WTC11 (cell line): ENCODE measurements around the gene SMOC1. TPM values are rescaled to one million over a fixed set of nuclear protein-coding genes. Genes with fewer than 3 reads are reported as not detected.

Experiments
- ATAC-seq: fragments of 200-7000 bp; cut with Tn5 transposase; 2 replicates; pipeline ENCODE4 v1.10.0; 2021; ENCODE audit warnings: mild to moderate bottlenecking, moderate library complexity
- CTCF ChIA-PET: fragments of 300-600 bp; sonication (Branson Sonifier 250); formaldehyde crosslinking; loops from one replicate; lab custom pipeline; 2021; ENCODE audit warnings: antibody characterized with exemption; lab: Charles Lee
- POLR2A ChIA-PET: fragments of 350-600 bp; sonication (Branson Sonifier 250); formaldehyde crosslinking; loops from one replicate; lab custom pipeline; 2021; ENCODE audit warnings: antibody characterized with exemption; lab: Charles Lee
- DNase-seq: peaks from one replicate; pipeline ENCODE4 v3.0.0; 2021; ENCODE audit warnings: low spot score
- H3K27ac Mint-ChIP-seq: 2 replicates; pipeline ENCODE4 v1.8.0; 2021; ENCODE audit warnings: mixed read lengths
- H3K27me3 Mint-ChIP-seq: 2 replicates; pipeline ENCODE4 v1.8.0; 2021; ENCODE audit warnings: low read depth, mild to moderate bottlenecking, moderate library complexity, mixed read lengths
- H3K36me3 Mint-ChIP-seq: 2 replicates; pipeline ENCODE4 v1.8.0; 2021; ENCODE audit warnings: mixed read lengths
- H3K4me1 Mint-ChIP-seq: 2 replicates; pipeline ENCODE4 v1.8.0; 2022; ENCODE audit warnings: mixed read lengths
- H3K4me3 Mint-ChIP-seq: 2 replicates; pipeline ENCODE4 v1.8.0; 2021; ENCODE audit warnings: mild to moderate bottlenecking, moderate library complexity, mixed read lengths
- H3K9me3 Mint-ChIP-seq: 2 replicates; pipeline ENCODE4 v1.8.0; 2021; ENCODE audit warnings: mixed read lengths
- AFF4 ChIP-seq: sonication (generic); formaldehyde crosslinking; IDR thresholded peaks from 2 replicates; pipeline ENCODE4 v1.8.1; 2023; ENCODE audit warnings: mild to moderate bottlenecking, missing genetic modification reagents, borderline replicate concordance
- ARID4B ChIP-seq: sonication (generic); formaldehyde crosslinking; IDR thresholded peaks from 2 replicates; pipeline ENCODE4 v1.8.0; 2023; ENCODE audit warnings: missing genetic modification reagents, mild to moderate bottlenecking, borderline replicate concordance
- ATF1 ChIP-seq: sonication (generic); formaldehyde crosslinking; IDR thresholded peaks from 2 replicates; pipeline ENCODE4 v1.8.1; 2023; ENCODE audit warnings: mild to moderate bottlenecking, moderate library complexity, missing genetic modification reagents
- CBFB ChIP-seq: sonication (generic); formaldehyde crosslinking; IDR thresholded peaks from 2 replicates; pipeline ENCODE4 v1.8.1; 2022; ENCODE audit warnings: mild to moderate bottlenecking, low read depth, missing genetic modification reagents
- CREB1 ChIP-seq: sonication (generic); formaldehyde crosslinking; IDR thresholded peaks from 2 replicates; pipeline ENCODE4 v1.8.0; 2023; ENCODE audit warnings: mild to moderate bottlenecking, missing genetic modification reagents
- CREM ChIP-seq: sonication (generic); formaldehyde crosslinking; IDR thresholded peaks from 2 replicates; pipeline ENCODE4 v1.8.1; 2022; ENCODE audit warnings: mild to moderate bottlenecking, missing genetic modification reagents, moderate library complexity
- ELF4 ChIP-seq: sonication (generic); formaldehyde crosslinking; IDR thresholded peaks from 2 replicates; pipeline ENCODE4 v1.8.1; 2022; ENCODE audit warnings: low read depth, mild to moderate bottlenecking, moderate library complexity, missing genetic modification reagents
- FOXK1 ChIP-seq: sonication (generic); formaldehyde crosslinking; IDR thresholded peaks from 2 replicates; pipeline ENCODE4 v1.8.0; 2022; ENCODE audit warnings: mild to moderate bottlenecking, moderate library complexity, missing genetic modification reagents
- GRHL2 ChIP-seq: fragments of 250-450 bp; sonication (Bioruptor Pico); IDR thresholded peaks from 2 replicates; pipeline ENCODE4 v1.8.0; 2022; ENCODE audit warnings: mild to moderate bottlenecking, moderate library complexity; ENCODE audit not compliant: insufficient replicate concordance, severe bottlenecking
- OVOL2 ChIP-seq: fragments of 250-450 bp; sonication (Bioruptor Pico); IDR thresholded peaks from 2 replicates; pipeline ENCODE4 v1.9.0; 2021; ENCODE audit warnings: mild to moderate bottlenecking, borderline replicate concordance
- TEAD1 ChIP-seq: sonication (generic); formaldehyde crosslinking; IDR thresholded peaks from 2 replicates; pipeline ENCODE4 v1.8.0; 2022; ENCODE audit warnings: mild to moderate bottlenecking, missing genetic modification reagents
- ZBTB21 ChIP-seq: sonication (generic); formaldehyde crosslinking; IDR thresholded peaks from 2 replicates; pipeline ENCODE4 v1.8.1; 2023; ENCODE audit warnings: mild to moderate bottlenecking, missing genetic modification reagents, borderline replicate concordance
- ZNF121 ChIP-seq: sonication (generic); formaldehyde crosslinking; IDR thresholded peaks from 2 replicates; pipeline ENCODE4 v1.8.0; 2023; ENCODE audit warnings: missing genetic modification reagents
- ZNF317 ChIP-seq: sonication (generic); formaldehyde crosslinking; IDR thresholded peaks from 2 replicates; pipeline ENCODE4 v1.8.1; 2023; ENCODE audit warnings: low read depth, mild to moderate bottlenecking, moderate library complexity, missing genetic modification reagents, borderline replicate concordance
- ZNF396 ChIP-seq: fragments of 250-450 bp; sonication (Bioruptor Pico); IDR thresholded peaks from 2 replicates; pipeline ENCODE4 v1.8.0; 2021; ENCODE audit warnings: mild to moderate bottlenecking, moderate library complexity, borderline replicate concordance
- total RNA-seq: library from RNA; stranded (reverse); gene quantifications from 3 replicates; pipeline ENCODE4 v1.2.3, GENCODE V29; 2021
- TF ChIP-seq, protein P1 (sequence below): fragments of 250-450 bp; sonication (Bioruptor Pico); IDR thresholded peaks from 2 replicates; pipeline ENCODE4 v1.8.0; 2021; ENCODE audit warnings: mild to moderate bottlenecking
- TF ChIP-seq, protein P2 (sequence below): sonication (generic); formaldehyde crosslinking; IDR thresholded peaks from 2 replicates; pipeline ENCODE4 v1.8.1; 2022; ENCODE audit warnings: mild to moderate bottlenecking, moderate library complexity, missing genetic modification reagents
- TF ChIP-seq, protein P3 (sequence below): sonication (generic); formaldehyde crosslinking; IDR thresholded peaks from 2 replicates; pipeline ENCODE4 v1.8.0; 2023; ENCODE audit warnings: mild to moderate bottlenecking, missing genetic modification reagents

The SMOC1 gene
- total RNA-seq, 1 experiment from 2014 or later = 1.1 TPM

- H3K27me3 Mint-ChIP-seq = no peaks in the 10 kb centered on the region
- ChIA-PET CTCF (interaction anchor here (2.1 kb wide), 1 partner anchor 21 kb away, joined by 7 read pairs; no protein-coding TSS in a partner anchor), POLR2A (no interaction called here)
- no peaks in the 10 kb centered on the region for H3K36me3 Mint-ChIP-seq
- ATAC-seq = no peak
- DNase-seq = no peak
- TF ChIP-seq ELF4 = no peak
- no peak for TF ChIP-seq FOXK1 (CRISPR knock-in tag)
- no peak for TF ChIP-seq ARID4B (CRISPR knock-in tag)
- TF ChIP-seq TEAD1 (CRISPR knock-in tag) = no peak
- no peak for TF ChIP-seq ZBTB21
- TF ChIP-seq CBFB (CRISPR knock-in tag) = no peak
- TF ChIP-seq, protein P1, sequence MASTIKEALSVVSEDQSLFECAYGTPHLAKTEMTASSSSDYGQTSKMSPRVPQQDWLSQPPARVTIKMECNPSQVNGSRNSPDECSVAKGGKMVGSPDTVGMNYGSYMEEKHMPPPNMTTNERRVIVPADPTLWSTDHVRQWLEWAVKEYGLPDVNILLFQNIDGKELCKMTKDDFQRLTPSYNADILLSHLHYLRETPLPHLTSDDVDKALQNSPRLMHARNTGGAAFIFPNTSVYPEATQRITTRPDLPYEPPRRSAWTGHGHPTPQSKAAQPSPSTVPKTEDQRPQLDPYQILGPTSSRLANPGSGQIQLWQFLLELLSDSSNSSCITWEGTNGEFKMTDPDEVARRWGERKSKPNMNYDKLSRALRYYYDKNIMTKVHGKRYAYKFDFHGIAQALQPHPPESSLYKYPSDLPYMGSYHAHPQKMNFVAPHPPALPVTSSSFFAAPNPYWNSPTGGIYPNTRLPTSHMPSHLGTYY (CRISPR knock-in tag) = no peak
- TF ChIP-seq OVOL2 (CRISPR knock-in tag) = no peak
- no peak overlapping the region for H3K27ac Mint-ChIP-seq
- no peaks in the 10 kb centered on the region for H3K9me3 Mint-ChIP-seq
- H3K4me1 Mint-ChIP-seq = peaks cover 10% of the 10 kb centered on the region
- H3K4me3 Mint-ChIP-seq = no peak overlapping the region
Measured at GRCh38 chr14:70006699-70007098, 127.5 kb downstream of the SMOC1 start.

DNA sequence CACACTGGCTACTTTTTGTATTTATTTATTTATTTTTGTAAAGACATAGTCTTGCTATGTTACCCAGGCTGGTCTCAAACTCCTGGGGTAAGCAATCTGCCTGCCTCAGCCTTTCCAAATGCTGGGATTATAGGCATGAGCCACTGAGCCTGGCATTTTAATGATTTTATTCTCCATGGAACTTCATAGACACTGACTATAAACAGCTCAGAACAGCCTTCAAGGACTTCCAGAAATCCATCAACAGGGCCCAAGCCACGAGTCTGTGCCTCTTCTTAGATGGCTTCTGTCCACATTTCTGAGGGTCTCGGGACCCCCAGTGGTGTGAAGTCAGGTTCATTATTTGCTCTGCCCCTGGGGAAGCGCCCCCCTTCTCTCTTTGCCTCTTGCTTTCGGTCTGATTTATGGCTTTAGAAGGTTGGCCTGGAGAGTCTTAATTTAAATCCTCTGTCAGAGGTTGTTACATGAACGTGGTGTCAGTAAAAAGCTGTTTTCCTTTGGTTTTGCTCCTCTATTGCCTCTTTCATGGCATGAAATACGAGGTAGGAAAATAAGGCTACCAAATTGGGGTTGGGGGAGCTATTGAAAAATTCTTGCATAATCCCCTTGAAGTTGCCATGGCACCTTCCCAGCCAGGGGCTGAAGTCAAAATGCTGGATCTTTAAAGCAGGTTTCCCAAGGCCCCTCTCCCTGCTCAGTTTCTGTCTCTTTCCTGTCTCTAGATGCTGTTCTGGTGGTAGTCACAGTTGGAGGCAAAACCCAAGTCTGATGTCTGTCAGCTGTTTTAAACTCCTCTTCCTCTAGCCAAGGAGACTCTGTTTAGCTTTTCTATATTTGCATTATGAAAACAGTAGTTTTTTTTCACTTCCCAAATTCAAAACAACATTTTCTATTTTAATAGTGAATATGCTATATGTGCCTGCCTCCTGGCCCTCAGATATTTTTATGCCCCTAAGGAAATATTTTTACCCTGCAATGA, 129.4 kb downstream of the SMOC1 start:
- DNase-seq (no peak), ATAC-seq (peak; percentile 32; the same call in 1 of the 2 replicates)
- Mint-ChIP-seq H3K27ac (peak overlapping the region; percentile 42; the same call in 1 of the 2 replicates), H3K4me1 (peaks cover 12% of the 10 kb centered on the region), H3K36me3 (no peaks in the 10 kb centered on the region), H3K4me3 (no peak overlapping the region), H3K9me3 (peaks cover 12% of the 10 kb centered on the region; the same call in 1 of the 2 replicates), H3K27me3 (no peaks in the 10 kb centered on the region)
- CTCF ChIA-PET = interaction anchor here (0.7 to 2.1 kb wide), 3 partner anchors 19 to 130 kb away, joined by 3 to 10 read pairs (median 7); partner anchors contain the start of gene SMOC1
- POLR2A ChIA-PET = no interaction called here
- TF ChIP-seq ZNF396 (CRISPR knock-in tag) (no peak), GRHL2 (CRISPR knock-in tag) (no peak), CREM (CRISPR knock-in tag) (no peak), AFF4 (CRISPR knock-in tag) (no peak), ZNF317 (CRISPR knock-in tag) (no peak), TEAD1 (CRISPR knock-in tag) (no peak), ZNF121 (CRISPR knock-in tag) (no peak), ATF1 (CRISPR knock-in tag) (no peak), CREB1 (CRISPR knock-in tag) (no peak)
- TF ChIP-seq, protein P2, sequence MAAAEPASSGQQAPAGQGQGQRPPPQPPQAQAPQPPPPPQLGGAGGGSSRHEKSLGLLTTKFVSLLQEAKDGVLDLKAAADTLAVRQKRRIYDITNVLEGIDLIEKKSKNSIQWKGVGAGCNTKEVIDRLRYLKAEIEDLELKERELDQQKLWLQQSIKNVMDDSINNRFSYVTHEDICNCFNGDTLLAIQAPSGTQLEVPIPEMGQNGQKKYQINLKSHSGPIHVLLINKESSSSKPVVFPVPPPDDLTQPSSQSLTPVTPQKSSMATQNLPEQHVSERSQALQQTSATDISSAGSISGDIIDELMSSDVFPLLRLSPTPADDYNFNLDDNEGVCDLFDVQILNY (CRISPR knock-in tag) = no peak
- TF ChIP-seq, protein P3, sequence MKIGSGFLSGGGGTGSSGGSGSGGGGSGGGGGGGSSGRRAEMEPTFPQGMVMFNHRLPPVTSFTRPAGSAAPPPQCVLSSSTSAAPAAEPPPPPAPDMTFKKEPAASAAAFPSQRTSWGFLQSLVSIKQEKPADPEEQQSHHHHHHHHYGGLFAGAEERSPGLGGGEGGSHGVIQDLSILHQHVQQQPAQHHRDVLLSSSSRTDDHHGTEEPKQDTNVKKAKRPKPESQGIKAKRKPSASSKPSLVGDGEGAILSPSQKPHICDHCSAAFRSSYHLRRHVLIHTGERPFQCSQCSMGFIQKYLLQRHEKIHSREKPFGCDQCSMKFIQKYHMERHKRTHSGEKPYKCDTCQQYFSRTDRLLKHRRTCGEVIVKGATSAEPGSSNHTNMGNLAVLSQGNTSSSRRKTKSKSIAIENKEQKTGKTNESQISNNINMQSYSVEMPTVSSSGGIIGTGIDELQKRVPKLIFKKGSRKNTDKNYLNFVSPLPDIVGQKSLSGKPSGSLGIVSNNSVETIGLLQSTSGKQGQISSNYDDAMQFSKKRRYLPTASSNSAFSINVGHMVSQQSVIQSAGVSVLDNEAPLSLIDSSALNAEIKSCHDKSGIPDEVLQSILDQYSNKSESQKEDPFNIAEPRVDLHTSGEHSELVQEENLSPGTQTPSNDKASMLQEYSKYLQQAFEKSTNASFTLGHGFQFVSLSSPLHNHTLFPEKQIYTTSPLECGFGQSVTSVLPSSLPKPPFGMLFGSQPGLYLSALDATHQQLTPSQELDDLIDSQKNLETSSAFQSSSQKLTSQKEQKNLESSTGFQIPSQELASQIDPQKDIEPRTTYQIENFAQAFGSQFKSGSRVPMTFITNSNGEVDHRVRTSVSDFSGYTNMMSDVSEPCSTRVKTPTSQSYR (CRISPR knock-in tag) = no peak
